ENCODE results near the gene LZTS2. TPM values are rescaled to one million over a fixed set of nuclear protein-coding genes. Genes with fewer than 3 reads are reported as not detected.

The LZTS2 gene
- total and polyA plus RNA-seq, 10 of the 15 experiments (the other 5 are each of a cell fraction or from before 2014, with no cell fraction given), result 0.08 to 13.4 (median 7.2) TPM

- no TSS peak for BruUV-seq (replicated peaks)
- Histone ChIP-seq H3K36me3 (ENCODE audit: control insufficient read depth in 2 of 2, insufficient read depth in 2 of 2, low read length in 1 of 2) (peaks cover 0 to 14% of the 10 kb centered on the region in 2 experiments; a peak in 2 of 4 replicates), H2AFZ (ENCODE audit: control insufficient read depth, low read depth, low read length) (no peak overlapping the region), H4K20me1 (ENCODE audit: control insufficient read depth, insufficient read depth) (no peaks in the 10 kb centered on the region), H3K4me2 (ENCODE audit: control insufficient read depth, insufficient read depth) (no peak overlapping the region), H3K9ac (ENCODE audit: control insufficient read depth, insufficient read depth, low read length) (no peak overlapping the region), H3K4me1 (ENCODE audit: control insufficient read depth, insufficient read depth, low read length) (no peaks in the 10 kb centered on the region), H3K27me3 (replicated peaks in 1 of 2; ENCODE audit: control insufficient read depth in 2 of 2, insufficient read depth in 2 of 2, low read length in 1 of 2) (no peaks in the 10 kb centered on the region), H3K79me2 (ENCODE audit: control insufficient read depth, insufficient read depth, low read length) (no peaks in the 10 kb centered on the region), H3K9me3 (replicated peaks; ENCODE audit: control insufficient read depth, insufficient read depth, low read length) (no peaks in the 10 kb centered on the region), H3K27ac (ENCODE audit: control insufficient read depth, insufficient read depth) (no peak overlapping the region), H3K4me3 (no peak overlapping the region)
- TF ChIP-seq MAX (IDR thresholded peaks at IDR 0.05; ENCODE audit: low read depth, low read length) (no peak), STAT3 (IDR thresholded peaks at IDR 0.05; ENCODE audit: low read depth, low read length) (no peak), MTA3 (IDR thresholded peaks at IDR 0.05; ENCODE audit: borderline replicate concordance, low read length) (no peak), IKZF1 (conservative IDR thresholded peaks at IDR 0.05) (no peak), CTCF (IDR thresholded peaks at IDR 0.05 in 2 of 3, conservative IDR thresholded peaks at IDR 0.05 in 1 of 3; ENCODE audit: control insufficient read depth in 2 of 3, extremely low read depth in 1 of 3, insufficient read depth in 1 of 3, low read depth in 3 of 3, low read length in 3 of 3) (no peak), ZBTB4 (CRISPR knock-in tag; IDR thresholded peaks at IDR 0.05) (no peak), CREM (IDR thresholded peaks at IDR 0.05; ENCODE audit: low read depth) (no peak), MEF2B (IDR thresholded peaks at IDR 0.05; ENCODE audit: partially characterized antibody, poor library complexity, severe bottlenecking) (no peak), BHLHE40 (IDR thresholded peaks at IDR 0.05; ENCODE audit: borderline replicate concordance in 1 of 2, low read depth in 2 of 2, low read length in 1 of 2) (no peak), MYB (IDR thresholded peaks at IDR 0.05; ENCODE audit: borderline replicate concordance, low read depth, low read length) (no peak), SPI1 (IDR thresholded peaks at IDR 0.05; ENCODE audit: borderline replicate concordance, insufficient read depth, low read depth, low read length) (no peak), HCFC1 (IDR thresholded peaks at IDR 0.05; ENCODE audit: low read length) (no peak), CBX3 (IDR thresholded peaks at IDR 0.05; ENCODE audit: borderline replicate concordance, low read depth) (no peak)
- TF ChIP-seq, protein P1, sequence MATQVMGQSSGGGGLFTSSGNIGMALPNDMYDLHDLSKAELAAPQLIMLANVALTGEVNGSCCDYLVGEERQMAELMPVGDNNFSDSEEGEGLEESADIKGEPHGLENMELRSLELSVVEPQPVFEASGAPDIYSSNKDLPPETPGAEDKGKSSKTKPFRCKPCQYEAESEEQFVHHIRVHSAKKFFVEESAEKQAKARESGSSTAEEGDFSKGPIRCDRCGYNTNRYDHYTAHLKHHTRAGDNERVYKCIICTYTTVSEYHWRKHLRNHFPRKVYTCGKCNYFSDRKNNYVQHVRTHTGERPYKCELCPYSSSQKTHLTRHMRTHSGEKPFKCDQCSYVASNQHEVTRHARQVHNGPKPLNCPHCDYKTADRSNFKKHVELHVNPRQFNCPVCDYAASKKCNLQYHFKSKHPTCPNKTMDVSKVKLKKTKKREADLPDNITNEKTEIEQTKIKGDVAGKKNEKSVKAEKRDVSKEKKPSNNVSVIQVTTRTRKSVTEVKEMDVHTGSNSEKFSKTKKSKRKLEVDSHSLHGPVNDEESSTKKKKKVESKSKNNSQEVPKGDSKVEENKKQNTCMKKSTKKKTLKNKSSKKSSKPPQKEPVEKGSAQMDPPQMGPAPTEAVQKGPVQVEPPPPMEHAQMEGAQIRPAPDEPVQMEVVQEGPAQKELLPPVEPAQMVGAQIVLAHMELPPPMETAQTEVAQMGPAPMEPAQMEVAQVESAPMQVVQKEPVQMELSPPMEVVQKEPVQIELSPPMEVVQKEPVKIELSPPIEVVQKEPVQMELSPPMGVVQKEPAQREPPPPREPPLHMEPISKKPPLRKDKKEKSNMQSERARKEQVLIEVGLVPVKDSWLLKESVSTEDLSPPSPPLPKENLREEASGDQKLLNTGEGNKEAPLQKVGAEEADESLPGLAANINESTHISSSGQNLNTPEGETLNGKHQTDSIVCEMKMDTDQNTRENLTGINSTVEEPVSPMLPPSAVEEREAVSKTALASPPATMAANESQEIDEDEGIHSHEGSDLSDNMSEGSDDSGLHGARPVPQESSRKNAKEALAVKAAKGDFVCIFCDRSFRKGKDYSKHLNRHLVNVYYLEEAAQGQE (IDR thresholded peaks at IDR 0.05; ENCODE audit: low read depth, low read length), result no peak
- POLR2A ChIA-PET, result no interaction called here
- CTCF ChIA-PET, result no interaction called here
- FAIRE-seq (no peak), ATAC-seq (no peak), DNase-seq (ENCODE audit: low read depth, low spot score) (no peak)
- SMC1A ChIA-PET (ENCODE audit: uncharacterized antibody, unreplicated experiment), result no interaction called here
- RAD21 ChIA-PET (ENCODE audit: unreplicated experiment), result no interaction called here
- intact Hi-C loops (cut with micrococcal nuclease; ENCODE audit: unreplicated experiment), result no loop called here
- in situ Hi-C loops (cut with MboI), result no loop called here
Measured at GRCh38 chr10:100960251-100960650, 39.4 kb upstream of the LZTS2 start.
